GM19395 (cell line): Measurements from ENCODE around the gene RYR2.

ENCODE experiments used
- ATAC-seq: cut with Tn5 transposase; IDR thresholded peaks from one replicate; pipeline ENCODE4 v1.9.1; 2021; ENCODE audit warnings: mild to moderate bottlenecking, moderate library complexity; ENCODE audit not compliant: unreplicated experiment

The RYR2 gene

DNA sequence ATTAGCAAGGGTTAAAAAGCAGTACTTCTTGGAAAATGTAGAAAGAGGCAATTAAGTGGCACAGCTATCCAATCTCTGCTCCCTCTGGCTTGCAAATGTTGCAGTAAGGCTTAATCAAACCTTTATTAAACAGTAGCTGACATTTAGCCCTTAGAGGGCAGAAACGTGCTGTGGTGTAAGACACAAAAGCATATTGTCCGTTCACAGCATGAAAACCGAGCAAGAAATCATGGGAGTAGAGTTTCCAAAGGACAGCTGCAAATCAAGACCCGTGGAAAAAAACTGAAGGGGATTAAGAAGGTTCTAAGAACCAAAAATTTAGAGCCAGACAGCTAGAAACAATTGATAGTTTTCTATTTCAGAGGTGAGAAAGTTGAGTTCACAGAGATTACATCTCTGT, 835.6 kb downstream of the RYR2 start:
- no peak for ATAC-seq

DNA sequence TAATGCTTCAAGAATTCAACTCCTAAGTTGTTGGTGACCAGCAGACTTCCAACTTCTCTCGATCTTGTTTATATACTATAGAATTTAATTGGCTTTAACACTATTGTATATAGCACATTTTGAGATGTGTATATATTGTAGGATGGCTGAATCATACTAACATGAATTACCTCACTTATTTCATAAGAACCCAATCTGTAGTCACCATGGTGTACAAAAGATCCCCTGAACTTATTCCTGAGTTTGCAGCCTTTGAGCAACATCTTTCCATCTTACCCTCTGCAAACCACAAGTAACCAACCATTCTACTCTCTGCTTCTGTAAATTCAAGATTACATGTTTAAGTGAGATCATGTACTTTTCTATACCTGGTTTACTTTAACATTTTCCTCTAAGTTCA, 836.4 kb downstream of the RYR2 start:
- ATAC-seq: no peak

GRCh38 chr1:237879195-237879594, 837.2 kb downstream of the RYR2 start:
- no peak for ATAC-seq
